ENCODE measurements around the gene DPEP1.
"Not testable (repeated sequence)": the region's sequence is repeated elsewhere in the genome, so short reads cannot be mapped to it uniquely, and the experiment has no call there.

The DPEP1 gene

DNA sequence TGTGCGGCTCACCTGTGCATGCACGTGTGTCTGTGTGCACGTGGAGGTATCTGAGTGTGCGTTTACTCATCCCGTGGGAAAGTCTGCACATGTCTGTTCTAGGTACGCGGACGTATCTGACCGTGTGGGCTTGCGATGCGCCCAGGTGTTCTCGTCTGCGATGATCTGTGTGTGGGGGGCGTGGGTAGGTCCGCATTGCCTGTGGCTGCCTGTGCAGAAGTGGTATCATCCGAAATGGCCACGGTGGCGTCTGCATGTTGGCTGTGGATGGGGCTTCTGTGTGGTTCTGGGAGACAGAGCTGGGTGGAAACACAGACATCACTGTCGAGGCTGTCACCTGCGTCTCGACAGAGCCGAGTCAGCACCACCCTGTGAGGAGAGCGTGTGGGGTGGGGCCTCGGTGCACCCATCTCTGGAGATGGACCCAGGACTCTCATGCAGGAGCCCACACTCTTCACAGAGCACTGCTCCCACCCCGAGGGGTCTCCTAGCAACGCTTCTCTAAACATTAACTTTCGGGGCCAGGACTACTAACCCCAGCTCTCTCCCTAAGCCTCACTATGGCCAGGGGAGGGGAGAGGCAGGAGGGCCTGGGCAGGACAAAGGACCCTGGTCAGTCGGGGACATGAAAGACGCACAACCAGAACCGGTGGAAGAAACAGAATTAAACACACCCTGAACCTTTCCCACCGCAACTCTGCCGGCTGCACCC lies 8.4 kb downstream of the DPEP1 start:
- DNase-seq, result no peak

DNA sequence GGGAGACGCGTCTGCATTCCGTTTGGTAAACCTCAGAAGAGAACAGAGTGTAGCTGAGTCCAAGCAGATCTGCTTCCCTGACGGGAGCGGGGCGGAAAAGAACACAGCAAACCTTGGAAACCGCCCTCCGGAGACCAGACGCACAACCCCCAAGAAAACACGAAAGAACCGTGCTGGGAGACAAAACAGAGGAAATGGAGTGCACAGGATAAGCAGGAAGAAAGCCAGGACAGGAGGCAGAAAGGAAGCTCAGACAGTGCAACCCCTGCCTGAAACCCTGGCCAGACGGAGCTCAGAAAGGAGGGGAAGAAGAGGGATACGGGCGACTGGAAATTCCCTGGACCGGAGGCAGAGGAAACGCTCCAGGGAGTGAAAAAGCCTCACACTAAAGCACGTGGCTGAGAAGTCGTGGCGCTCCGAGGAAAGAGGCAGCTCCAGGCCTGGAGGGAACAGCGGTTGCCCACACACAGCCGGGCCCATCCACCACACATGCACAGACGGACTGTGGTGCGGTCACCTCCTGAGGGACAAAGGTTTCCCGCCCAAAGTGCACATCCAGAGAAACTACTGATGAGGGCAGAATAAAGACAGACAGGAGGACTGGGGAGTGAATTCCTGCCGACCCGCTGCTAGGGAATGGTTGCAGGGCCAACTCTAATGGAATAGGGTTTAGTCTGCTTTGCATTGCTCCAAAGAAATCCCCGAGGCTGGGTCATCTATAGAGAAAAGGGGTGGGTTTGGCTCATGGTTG lies 10.2 kb downstream of the DPEP1 start:
- no peak for DNase-seq

DNA sequence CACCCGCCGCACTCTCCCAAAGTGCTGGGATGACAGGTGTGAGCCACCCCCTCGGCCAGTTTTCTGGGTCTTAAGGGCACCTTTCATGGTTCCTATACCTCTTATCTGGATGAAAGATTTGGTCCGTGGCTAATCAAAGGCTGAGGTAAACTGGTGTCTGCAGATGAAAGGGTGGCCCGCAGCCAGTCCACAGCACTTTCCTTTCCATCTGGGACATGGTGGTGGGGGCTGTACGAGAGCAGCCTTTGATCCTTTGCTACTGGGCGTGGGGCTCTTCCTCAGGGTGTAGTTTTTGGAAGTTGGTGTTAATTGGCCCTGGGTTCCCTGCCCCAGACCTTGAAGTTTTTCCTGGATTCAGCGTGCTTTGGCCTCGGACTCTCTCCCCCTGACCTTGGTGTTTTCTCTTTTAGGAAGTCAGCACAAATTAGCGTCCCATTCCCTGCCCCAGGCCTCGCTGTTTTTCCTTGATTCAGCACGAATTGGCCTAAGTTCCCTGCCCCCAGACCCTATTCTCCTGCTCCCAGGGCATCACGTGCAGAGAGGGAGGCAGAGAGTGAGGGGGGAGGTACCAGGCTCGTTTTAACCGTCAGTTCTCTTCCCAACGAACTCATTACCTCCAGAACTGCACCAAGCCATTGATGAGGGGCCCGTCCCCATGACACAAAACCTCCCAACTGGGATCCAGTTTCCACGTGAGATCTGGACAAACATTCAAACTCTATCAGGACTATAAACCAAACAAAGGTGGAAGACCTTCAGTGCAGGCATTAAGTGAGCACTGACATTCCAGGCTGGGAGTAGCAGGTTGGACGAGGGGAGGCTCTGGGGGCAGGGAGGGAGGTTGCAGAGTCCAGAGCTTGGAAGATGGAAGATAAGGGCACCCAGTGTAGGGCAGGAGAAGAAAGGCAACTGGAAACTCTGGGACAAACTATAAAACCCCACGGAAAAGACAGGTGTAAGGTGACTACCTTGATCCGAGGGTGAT lies 11.6 kb downstream of the DPEP1 start:
- DNase-seq, result no peak

DNA sequence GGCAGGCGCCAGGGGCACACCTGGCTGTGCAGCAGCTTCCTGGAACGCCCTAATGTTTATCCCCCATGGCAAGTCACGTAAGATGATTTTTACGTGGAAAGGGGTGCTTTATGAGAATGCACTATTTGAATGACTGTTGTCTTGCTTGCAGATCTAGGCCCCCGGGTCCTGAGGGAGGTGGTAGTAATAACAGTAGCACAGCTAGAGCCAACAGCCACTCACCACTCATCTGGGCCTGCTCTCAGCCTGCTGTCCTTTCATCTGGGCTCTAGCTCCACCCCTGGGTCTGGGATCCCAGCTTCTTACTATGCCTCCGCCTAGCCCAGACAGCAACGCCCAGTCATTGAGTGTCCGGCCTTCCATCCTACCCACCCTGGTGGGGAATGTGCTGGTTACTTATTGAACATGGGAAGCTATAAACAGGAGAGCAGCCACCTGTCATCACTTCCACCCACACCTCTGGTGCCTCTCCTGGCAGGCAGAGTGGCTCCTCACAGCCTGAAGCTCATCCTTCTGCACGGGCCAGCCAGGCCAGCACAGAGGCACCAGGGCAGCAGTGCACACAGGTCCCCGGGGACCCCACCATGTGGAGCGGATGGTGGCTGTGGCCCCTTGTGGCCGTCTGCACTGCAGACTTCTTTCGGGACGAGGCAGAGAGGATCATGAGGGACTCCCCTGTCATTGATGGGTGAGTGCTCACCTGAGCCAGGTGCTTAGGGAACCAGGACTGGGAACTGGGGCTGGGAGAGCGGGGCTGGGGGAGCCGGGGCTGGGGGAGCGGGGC lies 16.6 kb downstream of the DPEP1 start:
- DNase-seq, result no peak

DNA sequence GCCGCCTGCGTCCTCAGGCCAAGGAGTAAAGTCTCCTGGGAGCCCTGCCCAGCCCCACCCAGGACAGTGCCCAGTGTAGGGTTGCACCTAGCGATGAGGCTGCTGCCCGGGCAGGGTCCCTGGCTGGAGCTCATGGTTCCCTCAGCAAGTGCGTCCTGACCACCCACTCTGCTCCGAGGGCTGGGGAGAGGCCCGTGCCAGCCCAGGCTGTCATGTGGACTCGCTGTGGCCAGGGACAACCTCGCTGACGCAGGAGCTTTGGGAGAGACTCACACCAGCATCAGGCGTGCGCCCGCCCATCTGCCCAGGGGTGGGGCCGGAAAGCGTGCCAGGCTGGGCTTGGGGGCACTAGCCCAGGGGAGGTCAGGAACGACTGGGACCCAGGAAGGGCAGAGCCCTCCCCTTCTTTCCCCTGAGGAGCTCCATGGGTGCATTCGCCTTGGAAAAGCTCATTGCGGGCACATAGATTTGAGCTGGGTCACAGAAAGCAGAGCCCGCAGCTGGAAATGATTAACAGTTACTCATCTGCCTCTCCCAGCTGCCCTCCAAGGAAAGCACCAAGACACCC lies 19.7 kb downstream of the DPEP1 start:
- DNase-seq, result no peak

DNA sequence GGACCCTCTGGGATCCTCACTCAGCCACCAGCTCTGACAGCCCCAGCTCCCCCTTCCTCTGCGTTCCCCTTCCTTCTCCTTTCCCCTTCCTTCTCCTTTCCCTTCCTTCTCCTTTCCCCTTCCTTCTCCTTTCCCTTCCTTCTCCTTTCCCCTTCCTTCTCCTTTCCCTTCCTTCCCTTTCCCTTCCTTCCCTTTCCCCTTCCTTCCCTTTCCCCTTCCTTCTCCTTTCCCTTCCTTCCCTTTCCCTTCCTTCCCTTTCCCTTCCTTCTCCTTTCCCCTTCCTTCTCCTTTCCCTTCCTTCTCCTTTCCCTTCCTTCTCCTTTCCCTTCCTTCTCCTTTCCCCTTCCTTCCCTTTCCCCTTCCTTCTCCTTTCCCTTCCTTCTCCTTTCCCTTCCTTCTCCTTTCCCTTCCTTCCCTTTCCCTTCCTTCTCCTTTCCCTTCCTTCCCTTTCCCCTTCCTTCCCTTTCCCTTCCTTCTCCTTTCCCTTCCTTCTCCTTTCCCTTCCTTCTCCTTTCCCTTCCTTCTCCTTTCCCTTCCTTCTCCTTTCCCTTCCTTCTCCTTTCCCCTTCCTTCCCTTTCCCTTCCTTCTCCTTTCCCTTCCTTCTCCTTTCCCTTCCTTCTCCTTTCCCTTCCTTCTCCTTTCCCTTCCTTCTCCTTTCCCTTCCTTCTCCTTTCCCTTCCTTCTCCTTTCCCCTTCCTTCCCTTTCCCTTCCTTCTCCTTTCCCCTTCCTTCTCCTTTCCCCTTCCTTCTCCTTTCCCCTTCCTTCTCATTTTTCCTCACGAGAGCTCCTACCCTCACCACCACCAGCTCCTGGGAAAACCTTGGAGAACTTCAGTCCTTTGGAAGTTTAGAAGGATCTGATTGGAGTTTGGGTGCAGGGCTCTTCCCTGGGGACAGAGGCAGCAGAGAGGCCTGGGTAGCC lies 21.3 kb downstream of the DPEP1 start:
- DNase-seq, result not testable (repeated sequence)

DNA sequence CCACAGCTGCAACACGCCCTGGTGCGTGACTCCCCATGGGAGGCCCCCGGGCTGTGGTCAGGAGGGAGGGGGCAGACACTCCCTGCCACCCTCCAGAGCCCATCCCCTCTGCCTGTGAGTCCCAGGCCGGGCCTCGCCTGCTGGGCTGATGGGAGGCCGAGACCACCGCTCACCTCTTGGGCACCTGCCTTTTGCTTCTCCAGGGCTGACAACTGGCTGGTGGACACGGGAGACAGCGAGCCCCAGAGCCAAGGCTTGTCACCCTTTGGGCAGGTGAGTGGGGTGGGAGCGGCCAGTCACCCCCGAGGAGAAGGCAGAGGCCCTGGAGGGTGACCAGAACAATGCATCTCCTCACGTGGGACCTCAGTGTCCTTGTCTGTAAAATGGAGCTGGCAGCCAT lies 23.2 kb downstream of the DPEP1 start:
- DNase-seq, result no peak

DNA sequence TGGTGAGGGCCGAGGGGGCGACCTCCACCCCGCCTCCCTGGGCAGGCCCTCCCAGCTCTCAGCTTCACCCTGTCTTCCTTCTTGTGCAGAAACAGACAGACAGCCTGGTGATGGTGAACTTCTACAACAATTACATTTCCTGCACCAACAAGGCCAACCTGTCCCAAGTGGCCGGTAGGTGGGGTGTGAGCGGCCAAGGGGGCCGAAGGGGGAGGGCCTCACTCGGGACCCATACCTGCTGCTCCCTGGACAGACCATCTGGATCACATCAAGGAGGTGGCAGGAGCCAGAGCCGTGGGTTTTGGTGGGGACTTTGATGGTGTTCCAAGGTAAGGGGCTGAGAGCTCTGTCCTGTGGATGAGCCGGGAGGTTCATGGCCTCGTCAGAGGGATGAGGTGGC lies 23.9 kb downstream of the DPEP1 start:
- no peak for DNase-seq

DNA sequence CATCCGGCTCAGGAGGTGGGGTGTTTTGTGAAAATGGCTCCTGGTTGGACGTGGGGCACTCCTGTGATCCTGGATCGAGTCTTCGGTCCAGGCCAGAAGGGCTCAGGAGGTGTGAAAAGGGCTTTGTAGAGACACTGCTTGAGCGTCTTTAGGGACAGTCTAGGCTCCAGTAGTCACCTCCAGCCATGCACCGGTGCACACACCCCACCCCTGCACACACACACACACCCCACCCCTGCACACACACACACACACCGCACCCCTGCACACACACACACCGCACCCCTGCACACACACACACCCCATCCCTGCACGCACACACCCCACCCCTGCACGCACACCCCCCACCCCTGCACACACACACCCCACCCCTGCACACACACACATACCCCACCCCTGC lies 25.0 kb downstream of the DPEP1 start:
- DNase-seq, result no peak

DNA sequence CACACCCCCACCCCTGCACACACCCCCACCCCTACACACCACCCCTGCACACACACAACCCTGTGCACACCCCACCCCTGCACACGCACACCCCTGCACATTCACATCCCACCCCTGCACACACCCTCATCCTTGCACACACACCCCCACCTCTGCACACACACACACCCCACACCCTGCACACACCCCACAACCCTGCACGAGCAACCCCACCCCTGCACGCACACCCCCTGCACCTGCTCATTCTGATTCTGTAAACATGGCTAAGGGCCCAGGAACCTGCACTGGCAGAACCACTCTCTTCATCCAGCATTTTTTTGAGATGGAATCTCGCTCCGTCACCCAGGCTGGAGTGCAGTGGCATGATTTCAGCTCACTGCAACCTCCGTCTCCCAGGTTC lies 25.9 kb downstream of the DPEP1 start:
- DNase-seq, result no peak

DNA sequence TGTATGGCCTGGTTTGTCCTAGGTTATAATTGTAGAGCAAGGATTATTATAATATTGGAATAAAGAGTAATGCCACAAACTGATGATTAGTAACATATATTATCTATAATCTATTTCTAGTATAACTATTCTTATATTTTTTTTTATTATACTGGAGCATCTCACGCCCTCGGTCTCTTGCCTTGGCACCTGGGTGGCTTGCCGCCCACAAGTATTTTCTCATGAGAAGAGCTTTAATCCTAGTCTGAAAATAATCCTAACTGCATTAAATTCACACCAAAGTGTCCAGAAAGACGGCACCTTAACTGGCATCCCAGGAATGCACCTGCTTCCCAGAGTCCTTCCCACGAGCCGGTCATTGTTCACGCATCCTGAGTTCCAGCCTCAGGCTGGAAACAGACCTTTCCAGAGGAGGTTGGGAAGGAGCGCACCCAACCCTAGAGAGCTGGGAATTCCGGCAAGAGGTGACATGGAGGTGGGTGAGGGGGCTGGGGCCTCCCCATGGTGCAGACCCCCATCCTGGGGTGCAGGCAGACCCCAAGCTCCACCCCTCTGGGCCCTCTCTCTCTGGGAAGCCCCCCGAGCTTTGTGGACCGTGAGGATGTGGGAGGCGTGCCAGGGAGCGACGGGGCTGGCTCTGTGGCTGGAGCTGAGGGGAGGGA lies 28.1 kb downstream of the DPEP1 start:
- no peak for DNase-seq

DNA sequence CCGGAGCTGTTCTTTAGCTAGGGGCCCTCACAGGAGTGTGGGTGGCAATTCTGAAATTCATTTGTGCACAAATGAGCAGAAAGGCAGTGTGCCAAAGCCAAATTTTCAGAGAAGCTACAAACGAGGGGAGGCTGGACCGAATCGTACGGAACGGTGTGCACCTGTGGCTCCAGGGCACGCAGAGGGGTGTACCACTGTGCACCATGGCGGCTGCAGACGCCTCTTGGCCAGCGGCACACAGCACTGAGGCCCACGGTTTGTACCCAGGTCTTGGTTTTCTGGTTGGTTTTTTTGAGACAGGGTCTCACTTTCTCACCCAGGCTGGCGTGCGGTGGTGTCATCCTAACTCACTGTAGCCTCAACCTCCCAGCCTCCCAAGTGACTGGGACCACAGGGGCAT lies 29.1 kb downstream of the DPEP1 start:
- no peak for DNase-seq

DNA sequence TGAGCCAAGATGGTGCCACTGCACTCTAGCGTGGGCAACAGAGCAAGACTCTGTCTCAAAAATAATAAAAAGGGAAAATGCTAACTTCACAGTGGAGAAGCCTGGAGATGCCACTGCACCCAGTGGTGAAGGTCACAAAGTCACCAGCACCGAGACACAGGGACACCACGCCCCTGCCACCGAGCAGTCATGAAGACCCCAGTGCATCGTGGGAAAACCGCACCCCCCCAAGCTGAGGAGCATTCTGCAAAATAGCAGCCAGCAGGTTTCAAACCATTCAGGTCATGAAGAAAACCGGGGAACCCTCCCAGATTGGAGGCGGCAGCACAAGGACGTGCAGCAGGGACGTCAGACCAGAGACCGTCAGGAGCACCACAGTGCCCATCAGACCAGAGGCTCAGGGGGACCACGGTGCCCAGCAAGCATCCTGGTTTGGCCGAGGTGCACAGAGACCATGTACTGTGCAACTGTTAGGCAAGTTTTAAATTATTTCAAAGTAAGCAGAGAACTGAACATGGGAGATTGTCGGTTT lies 30.4 kb downstream of the DPEP1 start:
- DNase-seq, result no peak

DNA sequence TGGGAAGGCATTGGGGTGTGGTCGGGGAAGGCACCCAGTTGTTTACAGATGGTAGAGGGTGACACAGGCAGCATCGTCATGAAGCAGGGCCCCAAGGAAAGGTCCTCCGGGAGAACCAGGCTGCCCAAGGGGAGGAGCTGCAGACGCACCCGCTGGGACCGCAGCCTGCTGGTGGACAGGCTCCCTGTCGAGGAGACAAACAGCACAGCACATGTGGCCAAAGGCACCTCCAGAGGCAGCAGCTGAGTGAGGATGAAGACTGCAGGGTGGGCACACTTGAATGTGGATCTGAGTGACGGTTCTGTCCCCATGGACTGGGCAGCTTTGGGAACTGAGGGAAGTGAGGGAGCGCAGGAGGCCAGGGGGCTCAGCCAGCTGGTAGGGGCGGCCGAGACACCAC lies 31.7 kb downstream of the DPEP1 start:
- DNase-seq, result no peak

DNA sequence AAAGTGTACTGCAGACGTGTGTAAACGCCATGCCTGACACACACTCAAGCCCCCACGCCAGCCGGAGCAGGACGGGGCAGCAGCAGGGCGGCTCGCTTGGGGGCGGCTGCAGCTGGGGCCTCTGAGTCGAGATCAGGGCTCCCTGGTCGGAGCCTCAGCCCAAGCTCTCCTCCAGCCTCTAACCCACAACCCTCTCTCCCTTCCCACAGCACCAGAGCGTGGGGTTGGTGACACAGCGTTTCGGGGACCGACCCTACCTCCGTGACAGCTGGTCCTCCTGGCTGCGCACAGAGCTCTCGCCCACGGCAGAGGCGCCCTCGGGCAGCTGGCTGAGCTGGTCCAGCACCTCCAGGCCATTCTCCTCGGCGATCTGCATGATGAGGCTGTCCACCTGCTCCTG lies 32.8 kb downstream of the DPEP1 start:
- no peak for DNase-seq

DNA sequence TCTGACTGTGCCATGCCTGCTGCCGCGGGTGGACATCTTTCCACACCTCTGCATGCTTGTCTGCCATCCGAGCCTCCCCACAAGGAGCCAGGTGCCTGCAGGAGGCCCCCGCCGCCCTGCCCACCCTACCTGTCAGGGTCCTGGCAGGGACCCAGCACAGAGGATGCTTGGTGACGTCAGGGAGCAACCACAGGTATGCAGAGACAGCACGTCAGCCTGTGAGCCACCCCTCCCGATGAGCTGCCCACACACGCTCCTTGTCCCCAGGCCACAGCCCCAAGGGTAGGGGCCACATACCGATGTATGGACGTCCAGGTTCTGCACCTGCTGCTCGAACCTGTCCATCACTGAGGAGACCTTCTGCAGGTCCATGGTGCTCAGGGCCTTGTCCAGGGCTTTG lies 33.5 kb downstream of the DPEP1 start:
- no peak for DNase-seq

DNA sequence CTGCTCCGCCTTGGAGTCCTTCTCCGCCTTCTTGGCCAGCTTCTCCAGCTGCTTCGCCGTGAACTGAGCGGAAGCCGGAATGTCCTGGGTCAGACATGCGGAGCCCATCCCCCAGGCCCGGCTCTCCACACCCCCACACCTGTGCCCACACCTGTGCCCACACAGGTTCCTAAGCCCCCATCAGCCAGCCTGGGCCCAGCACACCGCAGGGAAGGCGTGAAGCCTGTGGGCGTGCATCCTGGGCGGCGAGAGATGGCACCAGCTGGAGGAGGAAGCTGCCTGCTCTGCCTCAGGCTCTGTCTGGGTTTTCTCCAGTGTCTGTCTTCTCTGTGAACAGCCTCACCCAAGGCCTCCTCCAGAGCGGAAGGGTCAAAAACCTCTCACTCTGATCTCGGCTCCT lies 38.1 kb downstream of the DPEP1 start:
- no peak for DNase-seq

DNA sequence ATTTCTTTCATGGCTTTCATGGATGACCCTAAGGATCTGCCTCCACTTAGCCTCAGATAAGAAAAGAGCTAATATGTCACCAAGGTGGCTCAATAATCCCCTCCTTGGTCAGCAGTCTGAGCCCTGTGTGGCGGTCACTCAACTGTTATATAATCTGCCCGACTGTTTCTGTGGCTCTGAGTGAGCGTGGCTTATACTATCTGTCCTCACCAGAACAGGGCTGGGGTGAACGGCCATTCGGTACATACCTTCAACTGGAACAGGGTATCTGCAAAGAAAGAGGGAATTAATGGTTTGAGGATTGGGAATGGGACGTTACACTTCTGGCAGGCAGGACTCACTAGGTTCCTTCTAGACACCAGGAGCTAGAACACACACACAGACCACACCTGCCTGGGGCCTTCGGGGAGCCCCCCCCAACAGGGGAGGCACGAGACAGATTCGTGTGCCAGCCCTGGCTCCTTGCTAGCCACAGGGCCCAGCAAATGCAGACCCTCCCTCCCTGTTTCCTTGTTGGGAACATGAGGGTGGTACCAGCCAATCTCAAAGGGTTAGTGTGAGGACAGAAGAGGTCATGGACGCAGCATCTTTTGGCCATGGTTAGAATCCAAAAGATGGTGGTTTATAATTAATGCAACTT lies 40.3 kb downstream of the DPEP1 start:
- DNase-seq, result no peak

DNA sequence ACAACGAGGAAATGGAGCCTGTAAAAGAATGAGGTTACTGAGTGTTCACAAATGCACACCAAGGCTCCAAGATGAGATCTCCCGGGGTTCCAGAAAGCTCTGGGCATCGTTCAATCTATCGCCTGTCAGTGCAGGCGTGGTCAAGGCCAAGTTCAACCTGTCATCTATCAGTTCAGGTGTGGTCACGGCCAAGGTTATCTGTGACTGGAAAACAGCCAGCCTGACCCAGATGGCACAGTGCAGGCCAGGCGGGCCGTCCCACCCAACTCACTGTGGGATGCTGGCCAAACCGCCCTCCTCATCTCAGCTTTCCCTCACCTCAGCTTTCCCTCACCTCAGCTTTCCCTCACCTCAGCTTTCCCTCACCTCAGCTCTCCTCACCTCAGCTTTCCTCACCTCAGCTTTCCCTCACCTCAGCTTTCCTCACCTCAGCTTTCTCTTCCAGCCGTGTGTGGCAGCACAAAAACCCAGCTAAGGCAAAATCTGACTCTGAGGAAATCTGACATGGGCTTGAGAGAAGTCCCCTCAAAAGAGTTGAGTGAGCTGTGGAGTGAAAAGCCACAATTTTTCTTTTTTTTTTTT lies 41.7 kb downstream of the DPEP1 start:
- DNase-seq, result no peak
